H1 (cell line): ENCODE results near the gene C19orf67. TPM values are rescaled to one million over a fixed set of nuclear protein-coding genes. Genes with fewer than 3 reads are reported as not detected.

ENCODE experiments used
- CTCF ChIA-PET: fragments of 300-600 bp; sonication (Branson Sonifier 250); formaldehyde crosslinking; loops from one replicate; lab custom pipeline; 2021; ENCODE audit not compliant: partially characterized antibody; lab: Charles Lee
- POLR2A ChIA-PET: fragments of 300-600 bp; sonication (Branson Sonifier 250); formaldehyde crosslinking; loops from one replicate; lab custom pipeline; 2021; ENCODE audit warnings: inconsistent platforms; ENCODE audit not compliant: partially characterized antibody; lab: Charles Lee
- DNase-seq, 2 experiments: peaks; one replicate each; pipeline versions ENCODE4 v3.0.0 to v3.0.0-alpha.2; 2010 to 2022; ENCODE audit warnings: low spot score in 2 of 2, low read depth in 1 of 2, mixed read lengths in 1 of 2
- FAIRE-seq: peaks from 2 replicates; lab custom pipeline; 2011; peaks lifted over from hg19 to GRCh38; lab: Jason Lieb, UNC
- H2AFZ ChIP-seq: 2 replicates; pipeline ENCODE4 v1.8.1; 2012; ENCODE audit warnings: low read length, inconsistent platforms
- H2AK5ac ChIP-seq: 2 replicates; pipeline ENCODE4 v1.6.1; 2013; ENCODE audit warnings: low read depth, low read length
- H2BK120ac ChIP-seq: replicated peaks from 2 replicates; pipeline ENCODE3; 2013; ENCODE audit warnings: low read depth, low read length, inconsistent platforms
- H2BK12ac ChIP-seq: 2 replicates; pipeline ENCODE4 v1.6.1; 2013; ENCODE audit warnings: low read depth, low read length
- H2BK15ac ChIP-seq: 2 replicates; pipeline ENCODE4 v1.6.1; 2013; ENCODE audit warnings: low read length
- H2BK20ac ChIP-seq: 2 replicates; pipeline ENCODE4 v1.6.1; 2013; ENCODE audit warnings: low read length
- H2BK5ac ChIP-seq: 2 replicates; pipeline ENCODE4 v1.6.1; 2013; ENCODE audit warnings: low read depth, low read length
- H3K14ac ChIP-seq: 2 replicates; pipeline ENCODE4 v1.6.1; 2013; ENCODE audit warnings: inconsistent platforms; ENCODE audit not compliant: insufficient read length
- H3K18ac ChIP-seq: 2 replicates; pipeline ENCODE4 v1.6.1; 2013; ENCODE audit warnings: low read length; ENCODE audit errors: extremely low read depth
- H3K23ac ChIP-seq: 2 replicates; pipeline ENCODE4 v1.6.1; 2013; ENCODE audit warnings: inconsistent platforms; ENCODE audit not compliant: insufficient read length
- H3K23me2 ChIP-seq: 2 replicates; pipeline ENCODE4 v1.6.1; 2013; ENCODE audit warnings: low read depth, low read length
- H3K27ac ChIP-seq: 2 replicates; pipeline ENCODE4 v1.6.1; 2011; ENCODE audit warnings: low read depth, low read length, inconsistent platforms
- H3K27me3 ChIP-seq, 4 experiments: replicated peaks in 1 of 4; 1 replicate in 1 of 4; 2 replicates in 3 of 4; pipeline versions ENCODE4 v1.6.1 to v1.8.1; 2011 to 2013; ENCODE audit warnings: low read length in 3 of 4, mild to moderate bottlenecking in 3 of 4, inconsistent platforms in 2 of 4, mixed read lengths in 2 of 4, moderate library complexity in 1 of 4; ENCODE audit not compliant: control insufficient read depth in 3 of 4, insufficient read depth in 3 of 4; ENCODE audit errors: extremely low read depth in 1 of 4
- H3K36me3 ChIP-seq, 4 experiments: 2 replicates each; pipeline versions ENCODE4 v1.6.1 to v1.8.1; 2011 to 2013; ENCODE audit warnings: mild to moderate bottlenecking in 4 of 4, low read length in 3 of 4, moderate library complexity in 2 of 4, control low read depth in 1 of 4, inconsistent platforms in 1 of 4; ENCODE audit not compliant: insufficient read depth in 4 of 4, control insufficient read depth in 2 of 4
- H3K4ac ChIP-seq: replicated peaks from 2 replicates; pipeline ENCODE3; 2013; ENCODE audit warnings: low read length, low read depth, mixed read lengths, inconsistent platforms; ENCODE audit not compliant: insufficient read length
- H3K4me1 ChIP-seq, 4 experiments: replicated peaks in 1 of 4; 1 replicate in 1 of 4; 2 replicates in 3 of 4; pipeline versions ENCODE4 v1.6.1 to v1.8.1; 2011 to 2013; ENCODE audit warnings: low read length in 3 of 4, inconsistent platforms in 2 of 4, mixed read lengths in 1 of 4; ENCODE audit not compliant: insufficient read depth in 4 of 4, control insufficient read depth in 3 of 4
- H3K4me2 ChIP-seq, 2 experiments: 2 replicates each; pipeline versions ENCODE4 v1.6.1 to v1.8.1; 2011 to 2013; ENCODE audit warnings: low read depth in 2 of 2, low read length in 2 of 2, control low read depth in 1 of 2, inconsistent platforms in 1 of 2, mild to moderate bottlenecking in 1 of 2; ENCODE audit not compliant: insufficient read depth in 1 of 2
- H3K4me3 ChIP-seq, 4 experiments: fragments of 200-600, 300-600 bp in 1 of 4; sonication (generic), shearing (Covaris generic), sonication (Bioruptor Twin) in 1 of 4; 2 replicates each; pipeline versions ENCODE4 v1.5.1 to v1.8.1; 2011 to 2016; ENCODE audit warnings: low read length in 4 of 4, low read depth in 3 of 4, control low read depth in 2 of 4, inconsistent platforms in 2 of 4, mild to moderate bottlenecking in 2 of 4, mixed read lengths in 1 of 4, moderate library complexity in 1 of 4; ENCODE audit not compliant: insufficient read depth in 2 of 4; ENCODE audit errors: extremely low read depth in 1 of 4
- H3K56ac ChIP-seq: replicated peaks from 2 replicates; pipeline ENCODE3; 2013; ENCODE audit warnings: low read depth, mild to moderate bottlenecking, mixed read lengths, low read length, inconsistent platforms; ENCODE audit not compliant: insufficient read length
- H3K79me1 ChIP-seq: 2 replicates; pipeline ENCODE4 v1.6.1; 2013; ENCODE audit warnings: low read depth, low read length, control low read depth
- H3K79me2 ChIP-seq, 2 experiments: 2 replicates each; pipeline versions ENCODE4 v1.6.1 to v1.8.1; 2012 to 2013; ENCODE audit warnings: low read length in 2 of 2, mild to moderate bottlenecking in 2 of 2, inconsistent platforms in 1 of 2; ENCODE audit not compliant: insufficient read depth in 2 of 2, control insufficient read depth in 1 of 2
- H3K9ac ChIP-seq, 4 experiments: replicated peaks in 1 of 4; 1 replicate in 1 of 4; 2 replicates in 3 of 4; pipeline versions ENCODE4 v1.6.1 to v1.8.1; 2011 to 2013; ENCODE audit warnings: low read depth in 3 of 4, low read length in 3 of 4, control low read depth in 2 of 4, mild to moderate bottlenecking in 2 of 4, moderate library complexity in 2 of 4, inconsistent platforms in 1 of 4; ENCODE audit errors: extremely low read depth in 1 of 4
- H3K9me3 ChIP-seq, 2 experiments: 2 replicates each; pipeline versions ENCODE4 v1.6.1 to v1.8.1; 2012 to 2013; ENCODE audit warnings: mild to moderate bottlenecking in 2 of 2, moderate library complexity in 2 of 2, control low read depth in 1 of 2, inconsistent platforms in 1 of 2, low read depth in 1 of 2, low read length in 1 of 2, mixed read lengths in 1 of 2; ENCODE audit not compliant: insufficient read depth in 2 of 2
- H4K20me1 ChIP-seq, 2 experiments: replicated peaks in 1 of 2; 2 replicates each; pipeline versions ENCODE3 to v1.8.1; 2011 to 2013; ENCODE audit warnings: inconsistent platforms in 2 of 2, low read length in 2 of 2, mild to moderate bottlenecking in 1 of 2; ENCODE audit not compliant: insufficient read depth in 2 of 2, control insufficient read depth in 1 of 2
- H4K5ac ChIP-seq: 2 replicates; pipeline ENCODE4 v1.6.1; 2013; ENCODE audit warnings: low read length, low read depth, mixed read lengths, inconsistent platforms; ENCODE audit not compliant: insufficient read length
- H4K8ac ChIP-seq: 2 replicates; pipeline ENCODE4 v1.8.0; 2013; ENCODE audit warnings: mild to moderate bottlenecking, moderate library complexity, low read length, inconsistent platforms; ENCODE audit not compliant: insufficient read depth; ENCODE audit errors: extremely low read depth
- H4K91ac ChIP-seq: replicated peaks from 2 replicates; pipeline ENCODE3; 2013; ENCODE audit warnings: low read length, mixed read lengths, inconsistent platforms; ENCODE audit not compliant: insufficient read length
- ATF2 ChIP-seq: IDR thresholded peaks from 2 replicates; pipeline ENCODE4 v1.6.1; 2012; ENCODE audit warnings: low read length, inconsistent platforms
- POLR2A ChIP-seq, 2 experiments: IDR thresholded peaks; 1 replicate in 1 of 2; 2 replicates in 1 of 2; pipeline ENCODE4 v1.6.1; 2011; ENCODE audit warnings: low read depth in 2 of 2, low read length in 2 of 2, mild to moderate bottlenecking in 2 of 2; ENCODE audit errors: control extremely low read depth in 1 of 2
- RXRA ChIP-seq: IDR thresholded peaks from 2 replicates; pipeline ENCODE4 v1.6.1; 2011; ENCODE audit warnings: low read depth, mild to moderate bottlenecking, low read length, moderate library complexity; ENCODE audit not compliant: insufficient read depth
- SIRT6 ChIP-seq: IDR thresholded peaks from one replicate; pipeline ENCODE4 v1.7.1; 2012; ENCODE audit warnings: low read length, inconsistent platforms
- SP2 ChIP-seq: IDR thresholded peaks from 2 replicates; pipeline ENCODE4 v1.6.1; 2012; ENCODE audit warnings: mild to moderate bottlenecking, low read length, inconsistent platforms
- WGBS, 2 experiments: shearing (Covaris generic) in 1 of 2; methylation state at CpG; one replicate each; pipeline versions ENCODE4 v1.1.6 to v1.1.7; 2013 to 2015; ENCODE audit warnings: low lambda C conversion rate in 2 of 2, mixed read lengths in 2 of 2, inconsistent platforms in 1 of 2, low coverage in 1 of 2, missing lambda C conversion rate in 1 of 2; ENCODE audit not compliant: insufficient replicate concordance in 2 of 2, insufficient coverage in 1 of 2, insufficient read length in 1 of 2; ENCODE audit errors: extremely low coverage in 1 of 2, missing lambda C conversion rate in 1 of 2; 5-methylcytosine and 5-hydroxymethylcytosine counted together
- polyA plus RNA-seq, 7 experiments: library from polyadenylated mRNA; depleted of rRNA in 3 of 7; stranded (reverse) in 5 of 7; unstranded in 2 of 7; fragments of >200 nt in 5 of 7; fragments of 200-250 nt in 2 of 7; gene quantifications; 1 replicate in 5 of 7; 2 replicates in 1 of 7; 4 replicates in 1 of 7; pipeline versions ENCODE4 v1.2.1 to v1.2.3, GENCODE V29; 2011 to 2013; ENCODE audit warnings: missing spikeins in 2 of 7, mixed read lengths in 2 of 7
- total RNA-seq: library from RNA; stranded (reverse); fragmentation: NEBNext Ultra II Directional; extraction: Animal tissue kit (Norgen Biotek cat#: 25700); gene quantifications from 2 replicates; pipeline ENCODE4 v1.2.1, GENCODE V29; 2021

Gene C19orf67
- total and polyA plus RNA-seq, 2 of the 8 experiments (the other 6 are each of a cell fraction or from before 2014, with no cell fraction given), result 0.12 TPM; not detected in 1

GRCh38 chr19:14054099-14054498 is 31.5 kb downstream of the C19orf67 start:
- Histone ChIP-seq H4K8ac (no peak overlapping the region), H3K9me3 (no peaks in the 10 kb centered on the region; a peak in 1 of 4 replicates), H4K5ac (no peak overlapping the region), H2BK12ac (no peak overlapping the region), H3K23ac (no peak overlapping the region), H2AK5ac (no peak overlapping the region), H2BK20ac (no peak overlapping the region), H3K23me2 (peaks cover 12% of the 10 kb centered on the region; the same call in 1 of the 2 replicates), H4K91ac (no peak overlapping the region), H2AFZ (no peak overlapping the region), H3K79me1 (no peaks in the 10 kb centered on the region), H4K20me1 (no peaks in the 10 kb centered on the region), H3K79me2 (no peaks in the 10 kb centered on the region), H2BK15ac (no peak overlapping the region), H3K9ac (no peak overlapping the region), H3K4me3 (no peak overlapping the region)
- CTCF ChIA-PET, result interaction anchor here (1.2 to 9.9 kb wide), 4 partner anchors 11 to 174 kb away, joined by 3 to 66 read pairs (median 4); partner anchors contain the start of genes MISP3 and RLN3
- POLR2A ChIA-PET, result interaction anchor here (1.8 kb wide), 1 partner anchor 48 kb away, joined by 5 read pairs; the partner anchor contains the start of gene RFX1
- DNase-seq, result no peak
- TF ChIP-seq RXRA (no peak), POLR2A (IDR thresholded peaks at IDR 0.05; ENCODE audit: control extremely low read depth in 1 of 2, low read depth in 2 of 2, low read length in 2 of 2) (no peak), SIRT6 (no peak), SP2 (no peak), ATF2 (no peak)
- TF ChIP-seq, all 59 proteins: peak for 0
- no peak overlapping the region for H3K14ac ChIP-seq
- FAIRE-seq, result no peak
- H3K4me1 ChIP-seq, result peaks cover 0 to 8% (median 2%) of the 10 kb centered on the region in 4 experiments; a peak in 4 of 7 replicates
- no peak overlapping the region for H3K18ac ChIP-seq
- peaks cover 5 to 12% (median 12%) of the 10 kb centered on the region in 4 experiments for H3K27me3 ChIP-seq
- no peak overlapping the region for H2BK120ac ChIP-seq
- H3K4me2 ChIP-seq, result no peak overlapping the region
- no peak overlapping the region for H3K4ac ChIP-seq
- no peak overlapping the region for H3K56ac ChIP-seq
- no peak overlapping the region for H3K27ac ChIP-seq
- no peaks in the 10 kb centered on the region for H3K36me3 ChIP-seq
- WGBS, 2 experiments, result 76% methylated on average over 6 of the region's 6 CpGs; no CpG with 5 or more reads in 1 of the 2 experiments
- no peak overlapping the region for H2BK5ac ChIP-seq
